HG02885 (cell line): ENCODE results near the gene RUSF1.

ENCODE experiments used
- ATAC-seq: cut with Tn5 transposase; IDR thresholded peaks from one replicate; pipeline ENCODE4 v1.9.1; 2021; ENCODE audit warnings: mild to moderate bottlenecking; ENCODE audit not compliant: unreplicated experiment, poor library complexity

RUSF1 gene

GRCh38 chr16:31473264-31473984 lies 34.8 kb downstream of the RUSF1 start:
- no peak for ATAC-seq

GRCh38 chr16:31472709-31473203 lies 35.4 kb downstream of the RUSF1 start:
- ATAC-seq: peak; percentile 58

GRCh38 chr16:31471875-31472708 lies 36.1 kb downstream of the RUSF1 start, which contains the start of gene TGFB1I1:
Gene TGFB1I1, plus strand, starts transcription at chr16:31472152. Its CDS starts 37 bp downstream, at chr16:31472189.
- ATAC-seq: no peak

- no peak for ATAC-seq
Measured at GRCh38 chr16:31471241-31471874, 36.8 kb downstream of the RUSF1 start.

GRCh38 chr16:31470615-31471014 lies 37.6 kb downstream of the RUSF1 start:
- ATAC-seq: no peak

- no peak for ATAC-seq
Measured at GRCh38 chr16:31467858-31468257, 40.3 kb downstream of the RUSF1 start.

GRCh38 chr16:31467151-31467773 lies 40.9 kb downstream of the RUSF1 start:
- ATAC-seq: peak; percentile 55

GRCh38 chr16:31466381-31466841 lies 41.8 kb downstream of the RUSF1 start:
- ATAC-seq: no peak

GRCh38 chr16:31465788-31466370 lies 42.3 kb downstream of the RUSF1 start:
- no peak for ATAC-seq

GRCh38 chr16:31464781-31465260 lies 43.4 kb downstream of the RUSF1 start:
- ATAC-seq: no peak

GRCh38 chr16:31464348-31464769 lies 43.8 kb downstream of the RUSF1 start:
- no peak for ATAC-seq

GRCh38 chr16:31461921-31462804 lies 46.0 kb downstream of the RUSF1 start:
- ATAC-seq: no peak

GRCh38 chr16:31461201-31461920 lies 46.8 kb downstream of the RUSF1 start:
- no peak for ATAC-seq

GRCh38 chr16:31460582-31461002 lies 47.6 kb downstream of the RUSF1 start:
- no peak for ATAC-seq

- peak; percentile 74 for ATAC-seq
Measured at GRCh38 chr16:31459687-31460581, 48.3 kb downstream of the RUSF1 start.

- ATAC-seq: peak; percentile 73
Measured at GRCh38 chr16:31458844-31459686, 49.1 kb downstream of the RUSF1 start, which contains the start of gene ARMC5. Gene ARMC5, plus strand, starts transcription at chr16:31459501. Its CDS starts 24 bp downstream, at chr16:31459525.
